Lung (tissue), 12 donors: Measurements from ENCODE around the gene FASTKD3. TPM values are rescaled to one million over a fixed set of nuclear protein-coding genes. Genes with fewer than 3 reads are reported as not detected.

Experiments used
- ATAC-seq: fragments of 200-7000 bp; cut with Tn5 transposase; one replicate; pipeline ENCODE4 v1.9.1; 2020; ENCODE audit warnings: moderate number of reproducible peaks; ENCODE audit not compliant: insufficient read depth, low FRiP score
- DNase-seq, 3 donors: peaks; one replicate each; pipeline ENCODE4 v3.0.0-alpha.2; 2013 to 2017
- H3K27ac ChIP-seq, 2 donors: one replicate each; pipeline ENCODE4 v1.5.1; 2013; ENCODE audit warnings: mild to moderate bottlenecking in 2 of 2, moderate library complexity in 2 of 2, control low read depth in 1 of 2, inconsistent platforms in 1 of 2, low read depth in 1 of 2, low read length in 1 of 2
- H3K27me3 ChIP-seq, 3 donors: one replicate each; pipeline ENCODE4 v1.5.1; 2013; ENCODE audit warnings: low read length in 2 of 3; ENCODE audit not compliant: control insufficient read depth in 3 of 3, insufficient read depth in 3 of 3
- H3K36me3 ChIP-seq, 4 donors: one replicate each; pipeline ENCODE4 v1.5.1; 2013; ENCODE audit warnings: low read length in 4 of 4, mild to moderate bottlenecking in 1 of 4, moderate library complexity in 1 of 4; ENCODE audit not compliant: control insufficient read depth in 4 of 4, insufficient read depth in 4 of 4
- H3K4me1 ChIP-seq, 5 donors: one replicate each; pipeline ENCODE4 v1.5.1; 2013; ENCODE audit warnings: low read length in 5 of 5, mild to moderate bottlenecking in 2 of 5, moderate library complexity in 1 of 5; ENCODE audit not compliant: control insufficient read depth in 5 of 5, insufficient read depth in 5 of 5
- H3K4me3 ChIP-seq: one replicate; pipeline ENCODE4 v1.5.1; 2013; ENCODE audit warnings: mild to moderate bottlenecking, control low read depth, moderate library complexity
- H3K9ac ChIP-seq, 2 donors: one replicate each; pipeline ENCODE4 v1.5.1; 2013; ENCODE audit warnings: low read length in 2 of 2, control low read depth in 1 of 2; ENCODE audit not compliant: insufficient read depth in 1 of 2
- H3K9me3 ChIP-seq, 4 donors: one replicate each; pipeline ENCODE4 v1.5.1; 2013; ENCODE audit warnings: low read length in 3 of 4, mild to moderate bottlenecking in 1 of 4, moderate library complexity in 1 of 4; ENCODE audit not compliant: control insufficient read depth in 4 of 4, insufficient read depth in 3 of 4
- WGBS, 2 donors: extraction: QIAGEN DNeasy Blood & Tissue Kit; methylation state at CpG; one replicate each; pipeline ENCODE4 v1.1.7; 2013; 5-methylcytosine and 5-hydroxymethylcytosine counted together
- polyA plus RNA-seq, 2 donors: library from polyadenylated mRNA; stranded (reverse); fragments of 200-250 nt; gene quantifications; one replicate each; pipeline ENCODE4 v1.2.1, GENCODE V29; 2013
- total RNA-seq, 2 donors: library from RNA; depleted of rRNA in 1 of 2; stranded (reverse); fragments of >200 nt in 1 of 2; gene quantifications; one replicate each; pipeline ENCODE4 v1.2.1, GENCODE V29; 2014 to 2021
- TF ChIP-seq, protein P1 (sequence below): IDR thresholded peaks from 2 replicates; pipeline ENCODE4 v1.5.1; 2012; ENCODE audit warnings: mild to moderate bottlenecking; ENCODE audit errors: control extremely low read depth, extremely low read depth
- donor health status: control.
- donor health status: control.
- donor health status: Bipolar disorder and iron deficiency.
- donor health status: healthy.
- donor health status: DM: yes; HTN: yes; CAD: no.

FASTKD3 gene
- total and polyA plus RNA-seq, 4 donors, result 6.7 to 17.7 (median 13.5) TPM

DNA sequence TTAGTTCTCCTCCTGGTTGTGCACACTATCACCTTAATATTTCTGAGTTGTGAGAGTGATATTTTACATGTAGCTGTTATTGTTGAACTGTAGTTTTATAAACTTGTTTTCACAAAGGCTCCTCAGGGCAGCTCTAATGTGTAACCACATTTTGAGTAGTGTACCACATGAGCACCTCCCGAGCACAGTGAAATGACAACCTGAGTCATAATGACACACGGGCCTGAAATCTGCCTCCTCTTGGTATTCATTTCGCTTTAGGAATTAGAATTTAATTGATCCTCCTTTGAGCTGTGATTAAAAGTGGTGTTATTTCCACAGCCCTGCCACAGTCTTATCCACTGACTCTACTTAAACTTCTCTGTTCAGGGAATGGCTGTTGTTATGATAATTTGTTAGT is 8.0 kb upstream of the FASTKD3 start:
- H3K9ac ChIP-seq, result no peak overlapping the region
- H3K27ac ChIP-seq, result no peak overlapping the region
- WGBS, 2 donors, result 66 to 90% methylated on average over 3 of the region's 3 CpGs
- DNase-seq (no peak), ATAC-seq (no peak)
- no peaks in the 10 kb centered on the region for H3K27me3 ChIP-seq
- peaks cover 0 to 9% (median 0%) of the 10 kb centered on the region in 5 donors for H3K4me1 ChIP-seq
- no peaks in the 10 kb centered on the region for H3K9me3 ChIP-seq
- no peak overlapping the region for H3K4me3 ChIP-seq
- TF ChIP-seq, protein P1, sequence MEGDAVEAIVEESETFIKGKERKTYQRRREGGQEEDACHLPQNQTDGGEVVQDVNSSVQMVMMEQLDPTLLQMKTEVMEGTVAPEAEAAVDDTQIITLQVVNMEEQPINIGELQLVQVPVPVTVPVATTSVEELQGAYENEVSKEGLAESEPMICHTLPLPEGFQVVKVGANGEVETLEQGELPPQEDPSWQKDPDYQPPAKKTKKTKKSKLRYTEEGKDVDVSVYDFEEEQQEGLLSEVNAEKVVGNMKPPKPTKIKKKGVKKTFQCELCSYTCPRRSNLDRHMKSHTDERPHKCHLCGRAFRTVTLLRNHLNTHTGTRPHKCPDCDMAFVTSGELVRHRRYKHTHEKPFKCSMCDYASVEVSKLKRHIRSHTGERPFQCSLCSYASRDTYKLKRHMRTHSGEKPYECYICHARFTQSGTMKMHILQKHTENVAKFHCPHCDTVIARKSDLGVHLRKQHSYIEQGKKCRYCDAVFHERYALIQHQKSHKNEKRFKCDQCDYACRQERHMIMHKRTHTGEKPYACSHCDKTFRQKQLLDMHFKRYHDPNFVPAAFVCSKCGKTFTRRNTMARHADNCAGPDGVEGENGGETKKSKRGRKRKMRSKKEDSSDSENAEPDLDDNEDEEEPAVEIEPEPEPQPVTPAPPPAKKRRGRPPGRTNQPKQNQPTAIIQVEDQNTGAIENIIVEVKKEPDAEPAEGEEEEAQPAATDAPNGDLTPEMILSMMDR, result no peak
- peaks cover 10 to 41% (median 28%) of the 10 kb centered on the region in 4 donors for H3K36me3 ChIP-seq

DNA sequence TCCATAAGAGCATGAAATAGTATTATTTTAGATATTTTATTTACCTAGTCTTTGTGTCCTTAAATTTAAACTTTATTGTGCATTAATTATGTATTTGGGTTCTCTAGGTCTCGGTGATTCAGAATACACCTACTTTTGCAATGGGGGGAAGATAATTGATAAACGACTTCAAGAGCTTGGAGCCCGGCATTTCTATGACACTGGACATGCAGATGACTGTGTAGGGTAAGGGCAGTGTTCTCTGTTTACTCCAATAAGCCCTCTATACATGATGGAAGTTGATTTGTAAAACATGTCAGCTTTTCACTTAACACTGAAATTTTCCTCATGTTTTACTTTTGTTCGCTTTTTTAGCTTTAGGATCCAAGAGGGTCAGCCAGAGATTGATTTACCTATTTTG is 6.3 kb upstream of the FASTKD3 start:
- Histone ChIP-seq H3K36me3 (peaks cover 8 to 42% (median 21%) of the 10 kb centered on the region in 4 donors), H3K27ac (no peak overlapping the region), H3K9ac (no peak overlapping the region), H3K9me3 (no peaks in the 10 kb centered on the region), H3K27me3 (no peaks in the 10 kb centered on the region), H3K4me3 (no peak overlapping the region), H3K4me1 (peaks cover 0 to 10% (median 2%) of the 10 kb centered on the region in 5 donors)
- TF ChIP-seq, protein P1, result no peak
- WGBS, 2 donors, result 98% methylated on average over 4 of the region's 4 CpGs
- no peak for DNase-seq
- no peak for ATAC-seq

DNA sequence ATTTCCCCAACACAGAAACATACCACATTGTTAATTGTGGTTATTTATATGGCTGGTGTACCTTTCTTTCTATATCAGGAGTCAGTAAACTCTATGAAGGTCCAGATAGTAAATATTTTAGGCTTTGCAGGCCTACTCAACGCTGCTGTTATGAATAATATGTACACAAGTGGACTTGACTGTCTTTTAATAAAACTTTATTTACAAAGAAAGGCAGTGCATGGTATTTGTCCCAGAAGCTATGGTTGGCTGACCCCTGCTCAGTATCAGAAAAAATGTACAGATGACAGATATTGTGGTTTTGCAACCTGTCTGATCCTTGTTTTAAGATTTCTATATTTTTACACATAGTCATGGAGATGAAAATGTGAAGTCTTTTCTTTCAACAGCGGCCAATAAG is 5.8 kb upstream of the FASTKD3 start:
- Histone ChIP-seq H3K9ac (no peak overlapping the region), H3K9me3 (no peaks in the 10 kb centered on the region), H3K36me3 (peaks cover 8 to 38% (median 19%) of the 10 kb centered on the region in 4 donors), H3K4me3 (no peak overlapping the region), H3K27ac (no peak overlapping the region), H3K27me3 (no peaks in the 10 kb centered on the region), H3K4me1 (peaks cover 0 to 12% (median 3%) of the 10 kb centered on the region in 5 donors)
- TF ChIP-seq, protein P1, result no peak
- WGBS, 2 donors, result 99 to 100% methylated on average over 2 of the region's 2 CpGs
- ATAC-seq (no peak), DNase-seq (no peak)

DNA sequence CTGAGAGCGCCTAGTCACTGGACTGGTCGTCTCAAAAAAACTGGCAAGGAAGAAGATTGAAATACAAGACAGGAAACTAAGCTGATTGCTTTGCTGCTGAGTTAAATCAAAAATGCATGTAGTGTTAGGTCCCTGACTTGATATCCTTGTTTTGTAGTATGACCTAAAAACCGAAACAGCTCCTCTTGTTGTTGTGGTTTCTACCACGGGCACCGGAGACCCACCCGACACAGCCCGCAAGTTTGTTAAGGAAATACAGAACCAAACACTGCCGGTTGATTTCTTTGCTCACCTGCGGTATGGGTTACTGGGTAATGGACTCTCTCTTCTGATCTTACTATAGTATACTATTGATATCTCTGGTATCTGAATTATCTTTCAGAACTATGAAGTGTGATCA is 4.4 kb upstream of the FASTKD3 start:
- no peaks in the 10 kb centered on the region for H3K27me3 ChIP-seq
- peaks cover 0 to 15% (median 3%) of the 10 kb centered on the region in 5 donors for H3K4me1 ChIP-seq
- WGBS, 2 donors, result 76 to 80% methylated on average over 9 of the region's 9 CpGs
- H3K4me3 ChIP-seq, result no peak overlapping the region
- no peak overlapping the region for H3K27ac ChIP-seq
- DNase-seq, result no peak
- no peak for ATAC-seq
- TF ChIP-seq, protein P1, result no peak
- peaks cover 7 to 30% (median 14%) of the 10 kb centered on the region in 4 donors for H3K36me3 ChIP-seq
- no peaks in the 10 kb centered on the region for H3K9me3 ChIP-seq
- no peak overlapping the region for H3K9ac ChIP-seq
